ENCODE measurements around the gene BAHCC1. TPM values are rescaled to one million over a fixed set of nuclear protein-coding genes. Genes with fewer than 3 reads are reported as not detected.

BAHCC1 gene
- total and polyA plus RNA-seq, 2 donors = 5.8 to 7.3 TPM

GRCh38 chr17:81461607-81462500 lies 66.6 kb downstream of the BAHCC1 start:
- no peak for DNase-seq (ENCODE audit: low read depth in 6 of 9, low spot score in 9 of 9)

GRCh38 chr17:81462506-81463125 lies 67.4 kb downstream of the BAHCC1 start:
- no peaks in the 10 kb centered on the region for H3K9me3 ChIP-seq (ENCODE audit: control insufficient read depth in 2 of 2, insufficient read depth in 1 of 2, low read length in 1 of 2)
- no peak for DNase-seq (ENCODE audit: low read depth in 6 of 9, low spot score in 9 of 9)
- peaks cover 2 to 25% of the 10 kb centered on the region in 2 donors for H3K4me1 ChIP-seq (ENCODE audit: control insufficient read depth in 2 of 2, insufficient read depth in 2 of 2, low read length in 2 of 2)
- 98% methylated on average over 33 of the region's 33 CpGs for WGBS
- peaks cover 10 to 64% of the 10 kb centered on the region in 2 donors for H3K36me3 ChIP-seq (ENCODE audit: control insufficient read depth in 2 of 2, insufficient read depth in 2 of 2, low read length in 1 of 2)
- no peaks in the 10 kb centered on the region for H3K27me3 ChIP-seq (ENCODE audit: control insufficient read depth in 2 of 2, insufficient read depth in 1 of 2, low read length in 1 of 2)
- H3K4me3 ChIP-seq (ENCODE audit: low read length in 2 of 2) = no peak overlapping the region
- H3K27ac ChIP-seq (ENCODE audit: low read depth in 1 of 2, low read length in 1 of 2) = no peak overlapping the region

More at GRCh38 chr17:81461607-81462500, 66.6 kb downstream of the BAHCC1 start:
- 95% methylated on average over 50 of the region's 50 CpGs for WGBS
- peaks cover 0 to 25% of the 10 kb centered on the region in 2 donors for H3K4me1 ChIP-seq (ENCODE audit: control insufficient read depth in 2 of 2, insufficient read depth in 2 of 2, low read length in 2 of 2)
- no peak overlapping the region for H3K4me3 ChIP-seq (ENCODE audit: low read length in 2 of 2)
- peaks cover 0 to 5% of the 10 kb centered on the region in 2 donors for H3K9me3 ChIP-seq (ENCODE audit: control insufficient read depth in 2 of 2, insufficient read depth in 1 of 2, low read length in 1 of 2)
- H3K27me3 ChIP-seq (ENCODE audit: control insufficient read depth in 2 of 2, insufficient read depth in 1 of 2, low read length in 1 of 2) = no peaks in the 10 kb centered on the region
- peaks cover 10 to 68% of the 10 kb centered on the region in 2 donors for H3K36me3 ChIP-seq (ENCODE audit: control insufficient read depth in 2 of 2, insufficient read depth in 2 of 2, low read length in 1 of 2)
- no peak overlapping the region for H3K27ac ChIP-seq (ENCODE audit: low read depth in 1 of 2, low read length in 1 of 2)

GRCh38 chr17:81463506-81463905 lies 68.2 kb downstream of the BAHCC1 start:
- Histone ChIP-seq H3K9me3 (ENCODE audit: control insufficient read depth in 2 of 2, insufficient read depth in 1 of 2, low read length in 1 of 2) (no peaks in the 10 kb centered on the region), H3K4me3 (ENCODE audit: low read length in 2 of 2) (no peak overlapping the region), H3K36me3 (ENCODE audit: control insufficient read depth in 2 of 2, insufficient read depth in 2 of 2, low read length in 1 of 2) (peaks cover 10 to 57% of the 10 kb centered on the region in 2 donors), H3K27ac (ENCODE audit: low read depth in 1 of 2, low read length in 1 of 2) (no peak overlapping the region), H3K27me3 (ENCODE audit: control insufficient read depth in 2 of 2, insufficient read depth in 1 of 2, low read length in 1 of 2) (no peaks in the 10 kb centered on the region), H3K4me1 (ENCODE audit: control insufficient read depth in 2 of 2, insufficient read depth in 2 of 2, low read length in 2 of 2) (peaks cover 2 to 29% of the 10 kb centered on the region in 2 donors)
- WGBS = 98% methylated on average over 32 of the region's 32 CpGs
- DNase-seq (ENCODE audit: low read depth in 6 of 9, low spot score in 9 of 9) = no peak

GRCh38 chr17:81464586-81464985 lies 69.3 kb downstream of the BAHCC1 start:
- Histone ChIP-seq H3K27me3 (ENCODE audit: control insufficient read depth in 2 of 2, insufficient read depth in 1 of 2, low read length in 1 of 2) (no peaks in the 10 kb centered on the region), H3K9me3 (ENCODE audit: control insufficient read depth in 2 of 2, insufficient read depth in 1 of 2, low read length in 1 of 2) (no peaks in the 10 kb centered on the region), H3K4me3 (ENCODE audit: low read length in 2 of 2) (no peak overlapping the region), H3K36me3 (ENCODE audit: control insufficient read depth in 2 of 2, insufficient read depth in 2 of 2, low read length in 1 of 2) (peaks cover 10 to 48% of the 10 kb centered on the region in 2 donors), H3K27ac (ENCODE audit: low read depth in 1 of 2, low read length in 1 of 2) (no peak overlapping the region), H3K4me1 (ENCODE audit: control insufficient read depth in 2 of 2, insufficient read depth in 2 of 2, low read length in 2 of 2) (peaks cover 2 to 29% of the 10 kb centered on the region in 2 donors)
- 91% methylated on average over 9 of the region's 9 CpGs for WGBS
- DNase-seq (ENCODE audit: low read depth in 6 of 9, low spot score in 9 of 9) = no peak

GRCh38 chr17:81465910-81466309 lies 70.7 kb downstream of the BAHCC1 start:
- H3K4me1 ChIP-seq (ENCODE audit: control insufficient read depth in 2 of 2, insufficient read depth in 2 of 2, low read length in 2 of 2) = peaks cover 2 to 23% of the 10 kb centered on the region in 2 donors
- 96% methylated on average over 17 of the region's 17 CpGs for WGBS
- no peaks in the 10 kb centered on the region for H3K27me3 ChIP-seq (ENCODE audit: control insufficient read depth in 2 of 2, insufficient read depth in 1 of 2, low read length in 1 of 2)
- DNase-seq (ENCODE audit: low read depth in 6 of 9, low spot score in 9 of 9) = no peak
- no peak overlapping the region for H3K4me3 ChIP-seq (ENCODE audit: low read length in 2 of 2)
- peaks cover 8 to 35% of the 10 kb centered on the region in 2 donors for H3K36me3 ChIP-seq (ENCODE audit: control insufficient read depth in 2 of 2, insufficient read depth in 2 of 2, low read length in 1 of 2)
- no peak overlapping the region for H3K27ac ChIP-seq (ENCODE audit: low read depth in 1 of 2, low read length in 1 of 2)
- no peaks in the 10 kb centered on the region for H3K9me3 ChIP-seq (ENCODE audit: control insufficient read depth in 2 of 2, insufficient read depth in 1 of 2, low read length in 1 of 2)

GRCh38 chr17:81466564-81467472 lies 71.6 kb downstream of the BAHCC1 start:
- no peaks in the 10 kb centered on the region for H3K9me3 ChIP-seq (ENCODE audit: control insufficient read depth in 2 of 2, insufficient read depth in 1 of 2, low read length in 1 of 2)
- no peak overlapping the region for H3K4me3 ChIP-seq (ENCODE audit: low read length in 2 of 2)
- DNase-seq (ENCODE audit: low read depth in 6 of 9, low spot score in 9 of 9) = no peak
- H3K36me3 ChIP-seq (ENCODE audit: control insufficient read depth in 2 of 2, insufficient read depth in 2 of 2, low read length in 1 of 2) = peaks cover 8 to 27% of the 10 kb centered on the region in 2 donors
- peaks cover 2 to 20% of the 10 kb centered on the region in 2 donors for H3K4me1 ChIP-seq (ENCODE audit: control insufficient read depth in 2 of 2, insufficient read depth in 2 of 2, low read length in 2 of 2)
- 95% methylated on average over 33 of the region's 33 CpGs for WGBS
- H3K27ac ChIP-seq (ENCODE audit: low read depth in 1 of 2, low read length in 1 of 2) = no peak overlapping the region
- H3K27me3 ChIP-seq (ENCODE audit: control insufficient read depth in 2 of 2, insufficient read depth in 1 of 2, low read length in 1 of 2) = no peaks in the 10 kb centered on the region

- Histone ChIP-seq H3K9me3 (ENCODE audit: control insufficient read depth in 2 of 2, insufficient read depth in 1 of 2, low read length in 1 of 2) (no peaks in the 10 kb centered on the region), H3K4me3 (ENCODE audit: low read length in 2 of 2) (no peak overlapping the region), H3K27ac (ENCODE audit: low read depth in 1 of 2, low read length in 1 of 2) (no peak overlapping the region), H3K36me3 (ENCODE audit: control insufficient read depth in 2 of 2, insufficient read depth in 2 of 2, low read length in 1 of 2) (peaks cover 3 to 12% of the 10 kb centered on the region in 2 donors), H3K4me1 (ENCODE audit: control insufficient read depth in 2 of 2, insufficient read depth in 2 of 2, low read length in 2 of 2) (peaks cover 2 to 20% of the 10 kb centered on the region in 2 donors), H3K27me3 (ENCODE audit: control insufficient read depth in 2 of 2, insufficient read depth in 1 of 2, low read length in 1 of 2) (no peaks in the 10 kb centered on the region)
- no peak for DNase-seq (ENCODE audit: low read depth in 6 of 9, low spot score in 9 of 9)
- WGBS = 96% methylated on average over 18 of the region's 18 CpGs
Observed at GRCh38 chr17:81468111-81468769, 73.0 kb downstream of the BAHCC1 start.

- H3K27ac ChIP-seq (ENCODE audit: low read depth in 1 of 2, low read length in 1 of 2) = no peak overlapping the region
- no peak for DNase-seq (ENCODE audit: low read depth in 6 of 9, low spot score in 9 of 9)
- 91% methylated on average over 18 of the region's 18 CpGs for WGBS
Observed at GRCh38 chr17:81468770-81469121, 73.5 kb downstream of the BAHCC1 start.

More at GRCh38 chr17:81468770-81469121, 73.5 kb downstream of the BAHCC1 start:
- Histone ChIP-seq H3K9me3 (ENCODE audit: control insufficient read depth in 2 of 2, insufficient read depth in 1 of 2, low read length in 1 of 2) (no peaks in the 10 kb centered on the region), H3K4me3 (ENCODE audit: low read length in 2 of 2) (no peak overlapping the region), H3K4me1 (ENCODE audit: control insufficient read depth in 2 of 2, insufficient read depth in 2 of 2, low read length in 2 of 2) (peaks cover 2 to 20% of the 10 kb centered on the region in 2 donors), H3K36me3 (ENCODE audit: control insufficient read depth in 2 of 2, insufficient read depth in 2 of 2, low read length in 1 of 2) (peaks cover 2 to 8% of the 10 kb centered on the region in 2 donors), H3K27me3 (ENCODE audit: control insufficient read depth in 2 of 2, insufficient read depth in 1 of 2, low read length in 1 of 2) (no peaks in the 10 kb centered on the region)
